Measurements from ENCODE around the gene TCEAL9. TPM values are rescaled to one million over a fixed set of nuclear protein-coding genes. Genes with fewer than 3 reads are reported as not detected.

TCEAL9 gene
- total and polyA plus RNA-seq, 2 of the 8 experiments (the other 6 are each of a cell fraction or from before 2014, with no cell fraction given), result 22.2 to 36.8 TPM

- Histone ChIP-seq H2BK15ac (ENCODE audit: low read length) (no peak within 1 kb of the TSS), H2BK12ac (ENCODE audit: low read depth, low read length) (no peak within 1 kb of the TSS), H3K4me2 (ENCODE audit: insufficient read depth in 1 of 2, low read depth in 2 of 2, low read length in 2 of 2) (peak within 1 kb of the TSS; percentile 50 to 66), H3K56ac (replicated peaks; ENCODE audit: insufficient read length, low read depth, low read length) (no peak within 1 kb of the TSS), H3K18ac (ENCODE audit: extremely low read depth, low read length) (no peak within 1 kb of the TSS; the same call in 1 of the 2 replicates), H2BK120ac (replicated peaks; ENCODE audit: low read depth, low read length) (no peak within 1 kb of the TSS), H3K23me2 (ENCODE audit: low read depth, low read length) (no peaks in the 10 kb centered on the region; the same call in 1 of the 2 replicates), H2AFZ (ENCODE audit: low read length) (peak within 1 kb of the TSS; percentile 88), H3K36me3 (ENCODE audit: control insufficient read depth in 2 of 4, insufficient read depth in 4 of 4, low read length in 3 of 4) (peaks cover 0 to 6% (median 0%) of the 10 kb centered on the region in 4 experiments; a peak in 1 of 8 replicates), H4K91ac (replicated peaks; ENCODE audit: insufficient read length, low read length) (no peak within 1 kb of the TSS), H4K5ac (ENCODE audit: insufficient read length, low read depth, low read length) (peak within 1 kb of the TSS; percentile 57), H3K27me3 (replicated peaks in 1 of 4; ENCODE audit: control insufficient read depth in 3 of 4, extremely low read depth in 1 of 4, insufficient read depth in 3 of 4, low read length in 3 of 4) (no peaks in the 10 kb centered on the region), H4K20me1 (replicated peaks in 1 of 2; ENCODE audit: control insufficient read depth in 1 of 2, insufficient read depth in 2 of 2, low read length in 2 of 2) (no peaks in the 10 kb centered on the region), H3K4me3 (ENCODE audit: extremely low read depth in 1 of 4, insufficient read depth in 2 of 4, low read depth in 3 of 4, low read length in 4 of 4) (peak within 1 kb of the TSS; percentile 59 to 92 (median 70)), H3K9me3 (ENCODE audit: insufficient read depth in 2 of 2, low read depth in 1 of 2, low read length in 1 of 2) (no peaks in the 10 kb centered on the region), H3K14ac (ENCODE audit: insufficient read length) (no peak within 1 kb of the TSS), H3K79me1 (ENCODE audit: low read depth, low read length) (no peaks in the 10 kb centered on the region), H3K4me1 (replicated peaks in 1 of 4; ENCODE audit: control insufficient read depth in 3 of 4, insufficient read depth in 4 of 4, low read length in 3 of 4) (no peaks in the 10 kb centered on the region), H3K27ac (ENCODE audit: low read depth, low read length) (peak within 1 kb of the TSS; percentile 75; the same call in 1 of the 2 replicates), H2AK5ac (ENCODE audit: low read depth, low read length) (no peak within 1 kb of the TSS), H3K4ac (replicated peaks; ENCODE audit: insufficient read length, low read depth, low read length) (no peak within 1 kb of the TSS), H4K8ac (ENCODE audit: extremely low read depth, insufficient read depth, low read length) (peak within 1 kb of the TSS; percentile 79; the same call in 1 of the 2 replicates), H3K9ac (replicated peaks in 1 of 4; ENCODE audit: extremely low read depth in 1 of 4, low read depth in 3 of 4, low read length in 3 of 4) (peak within 1 kb of the TSS; percentile 55 to 87 (median 66); a peak in 6 of 7 replicates), H3K23ac (ENCODE audit: insufficient read length) (no peak within 1 kb of the TSS), H2BK20ac (ENCODE audit: low read length) (no peak within 1 kb of the TSS), H2BK5ac (ENCODE audit: low read depth, low read length) (no peak within 1 kb of the TSS), H3K79me2 (ENCODE audit: control insufficient read depth in 1 of 2, insufficient read depth in 2 of 2, low read length in 2 of 2) (no peaks in the 10 kb centered on the region)
- WGBS, 2 experiments (ENCODE audit: extremely low coverage in 1 of 2, insufficient coverage in 1 of 2, insufficient read length in 1 of 2, insufficient replicate concordance in 2 of 2, low coverage in 1 of 2, low lambda C conversion rate in 2 of 2, missing lambda C conversion rate in 1 of 2), result 11% methylated on average over 4 of the region's 52 CpGs; no CpG with 5 or more reads in 1 of the 2 experiments
- CTCF ChIA-PET (ENCODE audit: partially characterized antibody), result interaction anchor here (0.9 kb wide), 1 partner anchor 179 kb away, joined by 4 read pairs; no protein-coding TSS in a partner anchor
- DNase-seq (ENCODE audit: low read depth in 1 of 2, low spot score in 2 of 2) (peak; percentile 46 to 85), FAIRE-seq (peak; percentile 95)
- POLR2A ChIA-PET (ENCODE audit: partially characterized antibody), result interaction anchor here (0.6 to 1.9 kb wide), 7 partner anchors 17 to 179 kb away, joined by 3 to 8 read pairs (median 4); partner anchors contain the start of genes TCEAL7 and TCEAL9
- TF ChIP-seq BCL11A (IDR thresholded peaks at IDR 0.05; ENCODE audit: low read depth in 2 of 2, low read length in 2 of 2) (no peak), POLR2A (IDR thresholded peaks at IDR 0.05; ENCODE audit: control extremely low read depth in 1 of 2, low read depth in 2 of 2, low read length in 2 of 2) (peak; percentile 80 to 88), EP300 (IDR thresholded peaks at IDR 0.05; ENCODE audit: borderline replicate concordance in 1 of 2, low read depth in 2 of 2, low read length in 2 of 2) (no peak), CREB1 (IDR thresholded peaks at IDR 0.05) (peak; percentile 89), SP2 (IDR thresholded peaks at IDR 0.05; ENCODE audit: low read length) (no peak), JUND (IDR thresholded peaks at IDR 0.05; ENCODE audit: low read length) (no peak), TAF7 (optimal IDR thresholded peaks at IDR 0.05; ENCODE audit: borderline replicate concordance, low read depth, low read length) (peak; percentile 59), TEAD4 (IDR thresholded peaks at IDR 0.05; ENCODE audit: low read depth, low read length) (no peak), CHD2 (IDR thresholded peaks at IDR 0.05; ENCODE audit: low read length) (no peak)
Measured at GRCh38 chrX:103310555-103311398, 45.5 kb upstream of the TCEAL9 start, which contains the start of gene BEX2. BEX2 (minus strand) TSS chrX:103310990; CDS start chrX:103309976, 1,014 bp downstream.
